ENCODE measurements around the gene PCDHA6. TPM values are rescaled to one million over a fixed set of nuclear protein-coding genes. Genes with fewer than 3 reads are reported as not detected.
"Not testable (repeated sequence)": the region's sequence is repeated elsewhere in the genome, so short reads cannot be mapped to it uniquely, and the experiment has no call there.

The PCDHA6 gene
- total RNA-seq, 1 experiment from 2014 or later, result not detected

DNA sequence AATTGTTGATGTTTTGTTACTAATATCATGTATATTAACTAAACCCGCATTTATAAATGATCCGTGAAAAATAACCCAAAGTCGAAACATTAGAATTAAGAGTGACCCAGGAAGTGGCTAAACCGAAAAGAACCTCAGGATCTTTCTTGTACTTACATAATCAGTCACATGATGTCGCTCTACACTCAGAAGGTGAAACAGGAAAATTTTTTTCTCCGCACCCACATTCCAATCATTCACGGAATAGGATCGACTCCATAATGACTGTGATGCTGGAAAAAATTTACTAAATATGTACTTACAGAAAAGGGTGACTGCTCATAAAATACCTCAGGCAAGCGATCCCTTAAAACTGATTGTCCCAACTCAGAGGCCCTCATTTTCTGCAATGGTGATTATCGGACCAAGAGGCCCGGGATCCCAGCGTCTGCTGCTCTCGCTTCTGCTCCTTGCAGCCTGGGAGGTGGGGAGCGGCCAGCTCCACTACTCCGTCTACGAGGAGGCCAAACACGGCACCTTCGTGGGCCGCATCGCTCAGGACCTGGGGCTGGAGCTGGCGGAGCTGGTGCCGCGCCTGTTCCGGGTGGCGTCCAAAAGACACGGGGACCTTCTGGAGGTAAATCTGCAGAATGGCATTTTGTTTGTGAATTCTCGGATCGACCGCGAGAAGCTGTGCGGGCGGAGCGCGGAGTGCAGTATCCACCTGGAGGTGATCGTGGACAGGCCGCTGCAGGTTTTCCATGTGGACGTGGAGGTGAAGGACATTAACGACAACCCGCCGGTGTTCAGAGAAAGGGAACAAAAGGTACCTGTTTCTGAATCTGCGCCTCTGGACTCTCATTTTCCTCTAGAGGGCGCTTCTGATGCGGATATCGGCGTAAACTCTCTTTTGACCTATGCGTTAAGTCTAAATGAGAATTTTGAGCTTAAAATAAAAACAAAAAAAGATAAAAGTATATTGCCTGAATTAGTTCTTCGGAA lies 47.6 kb downstream of the PCDHA6 start, which contains the start of gene PCDHA12:
Gene PCDHA12 (plus strand): TSS at position 224 of the 981 bp plus-strand sequence. CDS start 165 bp downstream, at position 389.
- Histone ChIP-seq H3K36me3 (ENCODE audit: insufficient read depth, low read length) (no peaks in the 10 kb centered on the region), H4K20me1 (ENCODE audit: insufficient read depth, low read depth, low read length) (no peaks in the 10 kb centered on the region), H3K79me2 (ENCODE audit: low read length) (no peaks in the 10 kb centered on the region), H3K9me3 (ENCODE audit: low read length) (no peaks in the 10 kb centered on the region), H2AFZ (ENCODE audit: low read length) (no peak within 1 kb of the TSS), H3K27me3 (ENCODE audit: low read length) (no peaks in the 10 kb centered on the region), H3K9me2 (replicated peaks; ENCODE audit: insufficient read depth, low read length) (0 out of 2 replicates have a peak, but pooled peaks cover 3% of the 10 kb centered on the region), H3K4me2 (ENCODE audit: low read depth, low read length, poor library complexity, severe bottlenecking) (no peak within 1 kb of the TSS), H3K27ac (ENCODE audit: low read length) (no peak within 1 kb of the TSS), H3K4me1 (ENCODE audit: low read length) (no peaks in the 10 kb centered on the region), H3K9ac (ENCODE audit: low read length) (no peak within 1 kb of the TSS), H3K4me3 (ENCODE audit: low read length) (no peak within 1 kb of the TSS)
- DNase-seq, result no peak

DNA sequence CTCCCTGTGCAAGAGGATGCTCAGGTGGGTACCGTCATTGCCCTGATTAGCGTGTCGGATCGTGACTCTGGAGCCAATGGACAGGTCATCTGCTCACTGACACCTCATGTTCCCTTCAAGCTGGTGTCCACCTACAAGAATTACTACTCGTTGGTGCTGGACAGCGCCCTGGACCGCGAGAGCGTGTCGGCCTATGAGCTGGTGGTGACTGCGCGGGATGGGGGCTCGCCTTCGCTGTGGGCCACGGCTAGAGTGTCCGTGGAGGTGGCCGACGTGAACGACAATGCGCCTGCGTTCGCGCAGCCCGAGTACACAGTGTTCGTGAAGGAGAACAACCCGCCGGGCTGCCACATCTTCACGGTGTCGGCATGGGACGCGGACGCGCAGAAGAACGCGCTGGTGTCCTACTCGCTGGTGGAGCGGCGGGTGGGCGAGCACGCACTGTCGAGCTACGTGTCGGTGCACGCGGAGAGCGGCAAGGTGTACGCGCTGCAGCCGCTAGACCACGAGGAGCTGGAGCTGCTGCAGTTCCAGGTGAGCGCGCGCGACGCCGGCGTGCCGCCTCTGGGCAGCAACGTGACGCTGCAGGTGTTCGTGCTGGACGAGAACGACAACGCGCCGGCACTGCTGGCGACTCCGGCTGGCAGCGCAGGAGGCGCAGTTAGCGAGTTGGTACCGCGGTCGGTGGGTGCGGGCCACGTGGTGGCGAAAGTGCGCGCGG lies 48.9 kb downstream of the PCDHA6 start:
- not testable (repeated sequence) for H3K4me2 ChIP-seq (ENCODE audit: low read depth, low read length, poor library complexity, severe bottlenecking); H3K36me3 ChIP-seq (ENCODE audit: insufficient read depth, low read length); H3K9me2 ChIP-seq (replicated peaks; ENCODE audit: insufficient read depth, low read length); H3K4me3 ChIP-seq (ENCODE audit: low read length); H3K9me3 ChIP-seq (ENCODE audit: low read length); H3K27me3 ChIP-seq (ENCODE audit: low read length); H4K20me1 ChIP-seq (ENCODE audit: insufficient read depth, low read depth, low read length); DNase-seq; H2AFZ ChIP-seq (ENCODE audit: low read length); H3K27ac ChIP-seq (ENCODE audit: low read length); H3K9ac ChIP-seq (ENCODE audit: low read length); H3K4me1 ChIP-seq (ENCODE audit: low read length); H3K79me2 ChIP-seq (ENCODE audit: low read length)

DNA sequence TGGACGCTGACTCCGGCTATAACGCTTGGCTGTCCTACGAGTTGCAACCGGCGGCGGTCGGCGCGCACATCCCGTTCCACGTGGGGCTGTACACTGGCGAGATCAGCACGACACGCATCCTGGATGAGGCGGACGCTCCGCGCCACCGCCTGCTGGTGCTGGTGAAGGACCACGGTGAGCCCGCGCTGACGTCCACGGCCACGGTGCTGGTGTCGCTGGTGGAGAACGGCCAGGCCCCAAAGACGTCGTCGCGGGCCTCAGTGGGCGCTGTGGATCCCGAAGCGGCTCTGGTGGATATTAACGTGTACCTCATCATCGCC lies 49.5 kb downstream of the PCDHA6 start:
- DNase-seq, result no peak
- Histone ChIP-seq H4K20me1 (ENCODE audit: insufficient read depth, low read depth, low read length) (no peaks in the 10 kb centered on the region), H3K4me1 (ENCODE audit: low read length) (no peaks in the 10 kb centered on the region), H3K9me2 (replicated peaks; ENCODE audit: insufficient read depth, low read length) (0 out of 2 replicates have a peak, but pooled peaks cover 3% of the 10 kb centered on the region), H3K79me2 (ENCODE audit: low read length) (no peaks in the 10 kb centered on the region), H3K27me3 (ENCODE audit: low read length) (no peaks in the 10 kb centered on the region), H3K4me3 (ENCODE audit: low read length) (no peak overlapping the region), H3K27ac (ENCODE audit: low read length) (no peak overlapping the region), H2AFZ (ENCODE audit: low read length) (no peak overlapping the region), H3K9me3 (ENCODE audit: low read length) (no peaks in the 10 kb centered on the region), H3K4me2 (ENCODE audit: low read depth, low read length, poor library complexity, severe bottlenecking) (no peak overlapping the region), H3K36me3 (ENCODE audit: insufficient read depth, low read length) (no peaks in the 10 kb centered on the region), H3K9ac (ENCODE audit: low read length) (no peak overlapping the region)

Other genes with a start within 250 kb of the PCDHA6 start
- not detected in 2 replicates for gene CD14, start 194.8 kb upstream of the PCDHA6 start, total RNA-seq (2014; rRNA removed; shearing (Covaris generic); ENCODE audit: low replicate concordance)
- gene TMCO6, start 188.5 kb upstream of the PCDHA6 start, total RNA-seq (2014; rRNA removed; shearing (Covaris generic); ENCODE audit: low replicate concordance), result 23.8 and 29.9 TPM in 2 replicates
- gene NDUFA2, start 180.3 kb upstream of the PCDHA6 start, total RNA-seq (2014; rRNA removed; shearing (Covaris generic); ENCODE audit: low replicate concordance), result 126 and 131 TPM in 2 replicates
- 101 and 106 TPM in 2 replicates for gene IK, start 180.1 kb upstream of the PCDHA6 start, total RNA-seq (2014; rRNA removed; shearing (Covaris generic); ENCODE audit: low replicate concordance)
- 15.9 and 21.5 TPM in 2 replicates for gene WDR55, start 163.1 kb upstream of the PCDHA6 start, total RNA-seq (2014; rRNA removed; shearing (Covaris generic); ENCODE audit: low replicate concordance)
- gene DND1, start 154.4 kb upstream of the PCDHA6 start, total RNA-seq (2014; rRNA removed; shearing (Covaris generic); ENCODE audit: low replicate concordance), result 0.71 and 2.0 TPM in 2 replicates
- gene HARS1, start 136.6 kb upstream of the PCDHA6 start, total RNA-seq (2014; rRNA removed; shearing (Covaris generic); ENCODE audit: low replicate concordance), result 29.9 and 61.0 TPM in 2 replicates
- 18.1 and 18.3 TPM in 2 replicates for gene HARS2, start 136.5 kb upstream of the PCDHA6 start, total RNA-seq (2014; rRNA removed; shearing (Covaris generic); ENCODE audit: low replicate concordance)
- gene ZMAT2, start 127.5 kb upstream of the PCDHA6 start, total RNA-seq (2014; rRNA removed; shearing (Covaris generic); ENCODE audit: low replicate concordance), result 18.1 and 20.6 TPM in 2 replicates
- not detected in 2 replicates for gene PCDHA1, start 41.8 kb upstream of the PCDHA6 start, total RNA-seq (2014; rRNA removed; shearing (Covaris generic); ENCODE audit: low replicate concordance)
- gene PCDHA2, start 33.1 kb upstream of the PCDHA6 start, total RNA-seq (2014; rRNA removed; shearing (Covaris generic); ENCODE audit: low replicate concordance), result not detected in 2 replicates
- gene PCDHA3, start 26.9 kb upstream of the PCDHA6 start, total RNA-seq (2014; rRNA removed; shearing (Covaris generic); ENCODE audit: low replicate concordance), result not detected in 2 replicates
- gene PCDHA4, start 20.9 kb upstream of the PCDHA6 start, total RNA-seq (2014; rRNA removed; shearing (Covaris generic); ENCODE audit: low replicate concordance), result not detected in 2 replicates
- gene PCDHA5, start 6.3 kb upstream of the PCDHA6 start, total RNA-seq (2014; rRNA removed; shearing (Covaris generic); ENCODE audit: low replicate concordance), result not detected in 2 replicates
- not detected in 2 replicates for gene PCDHA7, start 6.3 kb downstream of the PCDHA6 start, total RNA-seq (2014; rRNA removed; shearing (Covaris generic); ENCODE audit: low replicate concordance)
- not detected in 2 replicates for gene PCDHA8, start 13.2 kb downstream of the PCDHA6 start, total RNA-seq (2014; rRNA removed; shearing (Covaris generic); ENCODE audit: low replicate concordance)
- gene PCDHA9, start 20.4 kb downstream of the PCDHA6 start, total RNA-seq (2014; rRNA removed; shearing (Covaris generic); ENCODE audit: low replicate concordance), result not detected in 2 replicates
- gene PCDHA10, start 27.9 kb downstream of the PCDHA6 start, total RNA-seq (2014; rRNA removed; shearing (Covaris generic); ENCODE audit: low replicate concordance), result not detected in 2 replicates
- gene PCDHA11, start 41.0 kb downstream of the PCDHA6 start, total RNA-seq (2014; rRNA removed; shearing (Covaris generic); ENCODE audit: low replicate concordance), result not detected in 2 replicates
- gene PCDHA12, start 47.3 kb downstream of the PCDHA6 start, total RNA-seq (2014; rRNA removed; shearing (Covaris generic); ENCODE audit: low replicate concordance), result not detected in 2 replicates
- not detected in 2 replicates for gene PCDHA13, start 54.2 kb downstream of the PCDHA6 start, total RNA-seq (2014; rRNA removed; shearing (Covaris generic); ENCODE audit: low replicate concordance)
- gene PCDHAC1, start 98.3 kb downstream of the PCDHA6 start, total RNA-seq (2014; rRNA removed; shearing (Covaris generic); ENCODE audit: low replicate concordance), result not detected in 2 replicates
- not detected in 2 replicates for gene PCDHAC2, start 138.5 kb downstream of the PCDHA6 start, total RNA-seq (2014; rRNA removed; shearing (Covaris generic); ENCODE audit: low replicate concordance)
- gene PCDHB1, start 223.4 kb downstream of the PCDHA6 start, total RNA-seq (2014; rRNA removed; shearing (Covaris generic); ENCODE audit: low replicate concordance), result not detected in 2 replicates

All from Karpas-422 (cell line).